Measurements from ENCODE around the gene BCKDHB. TPM values are rescaled to one million over a fixed set of nuclear protein-coding genes. Genes with fewer than 3 reads are reported as not detected.

The BCKDHB gene
- total RNA-seq, 1 donor from 2014 or later, result 12.9 TPM

- Mint-ChIP-seq H3K4me3 (ENCODE audit: unreplicated experiment) (no peak overlapping the region), H3K27ac (ENCODE audit: unreplicated experiment) (no peak overlapping the region), H3K4me1 (ENCODE audit: low read depth) (peaks cover 3% of the 10 kb centered on the region), H3K9me3 (ENCODE audit: low read depth) (peaks cover 25% of the 10 kb centered on the region), H3K27me3 (ENCODE audit: low read depth) (no peaks in the 10 kb centered on the region), H3K36me3 (ENCODE audit: low read depth) (peaks cover 10% of the 10 kb centered on the region)
- no peak for TF ChIP-seq CTCF (IDR thresholded peaks at IDR 0.05)
- DNase-seq (ENCODE audit: low spot score), result no peak
These were observed 197.5 kb downstream of the BCKDHB start for GRCh38 chr6:80304014-80304413.

DNA sequence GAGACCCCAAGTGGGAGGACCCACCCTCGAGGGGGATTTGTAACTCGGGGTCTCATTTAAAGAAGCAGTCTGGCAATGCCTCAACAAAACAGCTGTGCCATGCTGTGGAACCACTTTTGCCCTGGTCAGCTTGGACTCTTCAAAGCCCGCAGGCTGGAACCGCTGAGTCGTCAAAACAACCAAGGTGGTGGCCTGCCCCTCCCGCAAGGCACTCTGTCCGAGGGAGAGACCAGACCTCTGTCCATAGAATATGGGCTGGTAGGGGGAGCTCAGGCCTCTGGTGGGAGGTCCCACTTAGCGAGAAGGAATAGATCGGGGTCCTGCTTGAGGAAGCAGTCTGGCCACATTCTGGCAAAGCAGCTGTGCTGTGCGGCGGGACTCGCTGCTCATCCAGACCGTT lies 208.1 kb downstream of the BCKDHB start:
- Mint-ChIP-seq H3K4me3 (ENCODE audit: unreplicated experiment) (no peak overlapping the region), H3K27ac (ENCODE audit: unreplicated experiment) (no peak overlapping the region), H3K4me1 (ENCODE audit: low read depth) (peaks cover 29% of the 10 kb centered on the region), H3K9me3 (ENCODE audit: low read depth) (peaks cover 25% of the 10 kb centered on the region), H3K27me3 (ENCODE audit: low read depth) (no peaks in the 10 kb centered on the region), H3K36me3 (ENCODE audit: low read depth) (peaks cover 6% of the 10 kb centered on the region)
- no peak for TF ChIP-seq CTCF (IDR thresholded peaks at IDR 0.05)
- no peak for DNase-seq (ENCODE audit: low spot score)

DNA sequence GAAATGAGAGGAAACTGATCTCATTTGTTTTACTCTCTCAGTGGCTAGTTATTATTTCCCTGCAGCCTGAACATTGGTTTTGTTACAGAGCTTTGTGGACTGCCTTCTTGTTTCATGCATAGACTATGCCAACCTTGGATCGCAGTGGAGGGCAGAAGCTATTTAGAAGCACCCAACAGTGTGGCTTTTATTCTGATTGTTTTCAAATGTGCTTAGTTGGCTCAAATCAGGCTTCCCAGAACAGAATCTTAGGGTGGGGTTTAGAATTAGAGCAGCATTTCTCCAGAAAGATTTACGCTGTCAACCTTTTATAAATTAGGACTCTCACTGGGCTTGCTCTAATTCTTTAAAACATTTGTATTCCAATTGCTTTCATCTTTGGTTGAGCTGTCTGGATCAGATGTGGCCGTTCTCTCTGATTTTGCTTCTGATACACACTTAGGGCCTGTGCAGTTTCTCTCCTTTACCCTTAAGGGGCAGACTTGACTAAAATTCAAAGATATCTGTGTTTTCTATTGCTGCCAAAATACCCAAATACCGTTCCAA lies 210.3 kb downstream of the BCKDHB start:
- Mint-ChIP-seq H3K4me3 (ENCODE audit: unreplicated experiment) (no peak overlapping the region), H3K4me1 (ENCODE audit: low read depth) (peaks cover 29% of the 10 kb centered on the region), H3K9me3 (ENCODE audit: low read depth) (peaks cover 20% of the 10 kb centered on the region), H3K27me3 (ENCODE audit: low read depth) (no peaks in the 10 kb centered on the region), H3K36me3 (ENCODE audit: low read depth) (peaks cover 6% of the 10 kb centered on the region), H3K27ac (ENCODE audit: unreplicated experiment) (no peak overlapping the region)
- TF ChIP-seq CTCF (IDR thresholded peaks at IDR 0.05), result peak; percentile 60
- DNase-seq (ENCODE audit: low spot score), result no peak

GRCh38 chr6:80319196-80319595 lies 212.7 kb downstream of the BCKDHB start:
- no peaks in the 10 kb centered on the region for H3K36me3 Mint-ChIP-seq (ENCODE audit: low read depth)
- DNase-seq (ENCODE audit: low spot score), result no peak
- no peak for TF ChIP-seq CTCF (IDR thresholded peaks at IDR 0.05)
- H3K27me3 Mint-ChIP-seq (ENCODE audit: low read depth), result no peaks in the 10 kb centered on the region
- H3K9me3 Mint-ChIP-seq (ENCODE audit: low read depth), result peaks cover under 1% of the 10 kb centered on the region
- H3K4me1 Mint-ChIP-seq (ENCODE audit: low read depth), result peaks cover 29% of the 10 kb centered on the region
- no peak overlapping the region for H3K4me3 Mint-ChIP-seq (ENCODE audit: unreplicated experiment)
- H3K27ac Mint-ChIP-seq (ENCODE audit: unreplicated experiment), result no peak overlapping the region

- Mint-ChIP-seq H3K9me3 (ENCODE audit: low read depth) (no peaks in the 10 kb centered on the region), H3K27me3 (ENCODE audit: low read depth) (no peaks in the 10 kb centered on the region), H3K36me3 (ENCODE audit: low read depth) (no peaks in the 10 kb centered on the region), H3K4me3 (ENCODE audit: unreplicated experiment) (no peak overlapping the region), H3K27ac (ENCODE audit: unreplicated experiment) (no peak overlapping the region), H3K4me1 (ENCODE audit: low read depth) (peaks cover 32% of the 10 kb centered on the region)
- DNase-seq (ENCODE audit: low spot score), result no peak
- no peak for TF ChIP-seq CTCF (IDR thresholded peaks at IDR 0.05)
These were observed 214.5 kb downstream of the BCKDHB start for GRCh38 chr6:80321011-80321410.
